SK-N-SH (cell line): ENCODE results near the gene SYNGR4.

Experiments used
- CHD2 ChIP-seq: fragments of 150-350 bp; IDR thresholded peaks from 2 replicates; pipeline ENCODE4 v1.6.1; 2018; ENCODE audit warnings: low read length; ENCODE audit not compliant: partially characterized antibody
- EZH2phosphoT487 ChIP-seq: fragments of 200-600 bp; sonication (generic); IDR thresholded peaks from 2 replicates; pipeline ENCODE4 v1.6.1; 2017; ENCODE audit warnings: low read depth, mixed run types, mild to moderate bottlenecking, antibody characterized with exemption, moderate library complexity, borderline replicate concordance
- GABPA ChIP-seq: IDR thresholded peaks from 2 replicates; pipeline ENCODE4 v1.4.0; 2012; ENCODE audit warnings: low read depth, mild to moderate bottlenecking
- NRF1 ChIP-seq: IDR thresholded peaks from 2 replicates; pipeline ENCODE4 v1.6.1; 2012; ENCODE audit warnings: low read depth, mild to moderate bottlenecking, low read length
- POLR2AphosphoS5 ChIP-seq: IDR thresholded peaks from 2 replicates; pipeline ENCODE4 v1.6.1; 2012; ENCODE audit warnings: low read depth, low read length
- TAF1 ChIP-seq: IDR thresholded peaks from 2 replicates; pipeline ENCODE4 v1.6.1; 2012; ENCODE audit warnings: low read depth, mild to moderate bottlenecking, low read length, moderate library complexity, borderline replicate concordance
- YY1 ChIP-seq: IDR thresholded peaks from 2 replicates; pipeline ENCODE4 v1.4.0; 2012; ENCODE audit warnings: low read depth, mild to moderate bottlenecking
- TF ChIP-seq, protein P1 (sequence below): fragments of 150-350 bp; IDR thresholded peaks from 2 replicates; pipeline ENCODE4 v1.6.1; 2017; ENCODE audit warnings: antibody characterized with exemption, low read length, low read depth, borderline replicate concordance
- TF ChIP-seq, protein P2 (sequence below): fragments of 200-600 bp; sonication (generic); IDR thresholded peaks from 2 replicates; pipeline ENCODE4 v1.6.1; 2017; ENCODE audit warnings: antibody characterized with exemption, mild to moderate bottlenecking, moderate library complexity
- TF ChIP-seq, protein P3 (sequence below): IDR thresholded peaks from 2 replicates; pipeline ENCODE4 v1.4.0; 2012; ENCODE audit warnings: low read depth, borderline replicate concordance

DNA sequence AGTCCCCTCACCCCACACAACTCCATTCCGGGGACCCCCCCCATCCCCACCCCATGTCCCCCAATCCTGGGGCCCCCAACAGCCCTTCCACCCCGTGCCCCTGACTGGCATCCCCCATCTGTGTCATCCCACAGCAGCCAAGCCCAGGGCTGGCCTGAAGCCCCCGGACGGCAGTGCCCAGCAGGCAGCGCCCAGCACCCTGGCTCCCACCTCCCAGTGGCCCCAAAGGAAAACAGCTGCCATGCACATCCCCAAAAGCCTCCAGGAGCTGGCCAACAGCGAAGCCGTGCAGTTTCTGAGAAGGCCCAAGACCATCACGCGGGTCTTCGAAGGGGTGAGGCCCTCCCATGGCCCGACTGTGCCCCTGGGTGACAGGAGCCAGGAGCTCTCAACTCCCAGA, 1.4 kb downstream of the SYNGR4 start:
- TF ChIP-seq, protein P1, sequence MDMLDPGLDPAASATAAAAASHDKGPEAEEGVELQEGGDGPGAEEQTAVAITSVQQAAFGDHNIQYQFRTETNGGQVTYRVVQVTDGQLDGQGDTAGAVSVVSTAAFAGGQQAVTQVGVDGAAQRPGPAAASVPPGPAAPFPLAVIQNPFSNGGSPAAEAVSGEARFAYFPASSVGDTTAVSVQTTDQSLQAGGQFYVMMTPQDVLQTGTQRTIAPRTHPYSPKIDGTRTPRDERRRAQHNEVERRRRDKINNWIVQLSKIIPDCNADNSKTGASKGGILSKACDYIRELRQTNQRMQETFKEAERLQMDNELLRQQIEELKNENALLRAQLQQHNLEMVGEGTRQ, result no peak
- TF ChIP-seq GABPA, result no peak
- no peak for TF ChIP-seq EZH2phosphoT487
- TF ChIP-seq, protein P2, sequence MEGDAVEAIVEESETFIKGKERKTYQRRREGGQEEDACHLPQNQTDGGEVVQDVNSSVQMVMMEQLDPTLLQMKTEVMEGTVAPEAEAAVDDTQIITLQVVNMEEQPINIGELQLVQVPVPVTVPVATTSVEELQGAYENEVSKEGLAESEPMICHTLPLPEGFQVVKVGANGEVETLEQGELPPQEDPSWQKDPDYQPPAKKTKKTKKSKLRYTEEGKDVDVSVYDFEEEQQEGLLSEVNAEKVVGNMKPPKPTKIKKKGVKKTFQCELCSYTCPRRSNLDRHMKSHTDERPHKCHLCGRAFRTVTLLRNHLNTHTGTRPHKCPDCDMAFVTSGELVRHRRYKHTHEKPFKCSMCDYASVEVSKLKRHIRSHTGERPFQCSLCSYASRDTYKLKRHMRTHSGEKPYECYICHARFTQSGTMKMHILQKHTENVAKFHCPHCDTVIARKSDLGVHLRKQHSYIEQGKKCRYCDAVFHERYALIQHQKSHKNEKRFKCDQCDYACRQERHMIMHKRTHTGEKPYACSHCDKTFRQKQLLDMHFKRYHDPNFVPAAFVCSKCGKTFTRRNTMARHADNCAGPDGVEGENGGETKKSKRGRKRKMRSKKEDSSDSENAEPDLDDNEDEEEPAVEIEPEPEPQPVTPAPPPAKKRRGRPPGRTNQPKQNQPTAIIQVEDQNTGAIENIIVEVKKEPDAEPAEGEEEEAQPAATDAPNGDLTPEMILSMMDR, result no peak
- no peak for TF ChIP-seq POLR2AphosphoS5
- TF ChIP-seq CHD2, result no peak
- no peak for TF ChIP-seq YY1
- TF ChIP-seq, protein P3, sequence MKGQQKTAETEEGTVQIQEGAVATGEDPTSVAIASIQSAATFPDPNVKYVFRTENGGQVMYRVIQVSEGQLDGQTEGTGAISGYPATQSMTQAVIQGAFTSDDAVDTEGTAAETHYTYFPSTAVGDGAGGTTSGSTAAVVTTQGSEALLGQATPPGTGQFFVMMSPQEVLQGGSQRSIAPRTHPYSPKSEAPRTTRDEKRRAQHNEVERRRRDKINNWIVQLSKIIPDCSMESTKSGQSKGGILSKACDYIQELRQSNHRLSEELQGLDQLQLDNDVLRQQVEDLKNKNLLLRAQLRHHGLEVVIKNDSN, result no peak
- no peak for TF ChIP-seq NRF1
- no peak for TF ChIP-seq TAF1
